ENCODE measurements around the gene SERGEF. TPM values are rescaled to one million over a fixed set of nuclear protein-coding genes. Genes with fewer than 3 reads are reported as not detected.

The SERGEF gene
- total RNA-seq, 4 donors from 2014 or later = 11.8 to 34.7 (median 24.5) TPM

GRCh38 chr11:17774232-17775034 is 238.4 kb downstream of the SERGEF start:
- in situ Hi-C loops (cut with MboI; ENCODE audit: low sequenced_read_pairs in 4 of 4) = no loop called here
- intact Hi-C loops (cut with DNase I; ENCODE audit: low total_unique reads) = no loop called here
- Histone ChIP-seq H3K36me3 (no peaks in the 10 kb centered on the region), H3K27me3 (no peaks in the 10 kb centered on the region), H3K9me3 (no peaks in the 10 kb centered on the region), H3K27ac (no peak overlapping the region), H3K4me3 (no peak overlapping the region), H3K4me1 (no peaks in the 10 kb centered on the region)
- TF ChIP-seq, protein P1, sequence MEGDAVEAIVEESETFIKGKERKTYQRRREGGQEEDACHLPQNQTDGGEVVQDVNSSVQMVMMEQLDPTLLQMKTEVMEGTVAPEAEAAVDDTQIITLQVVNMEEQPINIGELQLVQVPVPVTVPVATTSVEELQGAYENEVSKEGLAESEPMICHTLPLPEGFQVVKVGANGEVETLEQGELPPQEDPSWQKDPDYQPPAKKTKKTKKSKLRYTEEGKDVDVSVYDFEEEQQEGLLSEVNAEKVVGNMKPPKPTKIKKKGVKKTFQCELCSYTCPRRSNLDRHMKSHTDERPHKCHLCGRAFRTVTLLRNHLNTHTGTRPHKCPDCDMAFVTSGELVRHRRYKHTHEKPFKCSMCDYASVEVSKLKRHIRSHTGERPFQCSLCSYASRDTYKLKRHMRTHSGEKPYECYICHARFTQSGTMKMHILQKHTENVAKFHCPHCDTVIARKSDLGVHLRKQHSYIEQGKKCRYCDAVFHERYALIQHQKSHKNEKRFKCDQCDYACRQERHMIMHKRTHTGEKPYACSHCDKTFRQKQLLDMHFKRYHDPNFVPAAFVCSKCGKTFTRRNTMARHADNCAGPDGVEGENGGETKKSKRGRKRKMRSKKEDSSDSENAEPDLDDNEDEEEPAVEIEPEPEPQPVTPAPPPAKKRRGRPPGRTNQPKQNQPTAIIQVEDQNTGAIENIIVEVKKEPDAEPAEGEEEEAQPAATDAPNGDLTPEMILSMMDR (IDR thresholded peaks at IDR 0.05 in 4 of 5, conservative IDR thresholded peaks at IDR 0.05 in 1 of 5) = no peak
- TF ChIP-seq POLR2A (IDR thresholded peaks at IDR 0.05) = no peak
- DNase-seq (no peak), ATAC-seq (no peak)

GRCh38 chr11:17773674-17774073 is 239.2 kb downstream of the SERGEF start:
- H3K4me3 ChIP-seq = no peak overlapping the region
- H3K4me1 ChIP-seq = no peaks in the 10 kb centered on the region
- H3K27ac ChIP-seq = no peak overlapping the region
- ATAC-seq = no peak
- no peaks in the 10 kb centered on the region for H3K9me3 ChIP-seq
- DNase-seq = no peak
- no peak for TF ChIP-seq POLR2A (IDR thresholded peaks at IDR 0.05)
- TF ChIP-seq, protein P1 (IDR thresholded peaks at IDR 0.05 in 4 of 5, conservative IDR thresholded peaks at IDR 0.05 in 1 of 5) = no peak
- in situ Hi-C loops (cut with MboI; ENCODE audit: low sequenced_read_pairs in 4 of 4) = no loop called here
- no peaks in the 10 kb centered on the region for H3K36me3 ChIP-seq
- H3K27me3 ChIP-seq = no peaks in the 10 kb centered on the region
- intact Hi-C loops (cut with DNase I; ENCODE audit: low total_unique reads) = no loop called here

- Histone ChIP-seq H3K36me3 (no peaks in the 10 kb centered on the region), H3K4me3 (no peak overlapping the region), H3K4me1 (no peaks in the 10 kb centered on the region), H3K9me3 (no peaks in the 10 kb centered on the region), H3K27ac (no peak overlapping the region), H3K27me3 (no peaks in the 10 kb centered on the region)
- no peak for DNase-seq
- TF ChIP-seq, protein P1 (IDR thresholded peaks at IDR 0.05 in 4 of 5, conservative IDR thresholded peaks at IDR 0.05 in 1 of 5) = no peak
- no peak for TF ChIP-seq POLR2A (IDR thresholded peaks at IDR 0.05)
- in situ Hi-C loops (cut with MboI; ENCODE audit: low sequenced_read_pairs in 4 of 4) (no loop called here), intact Hi-C loops (cut with DNase I; ENCODE audit: low total_unique reads) (no loop called here)
- ATAC-seq = no peak
Measured at GRCh38 chr11:17772704-17773600, 239.9 kb downstream of the SERGEF start.

DNA sequence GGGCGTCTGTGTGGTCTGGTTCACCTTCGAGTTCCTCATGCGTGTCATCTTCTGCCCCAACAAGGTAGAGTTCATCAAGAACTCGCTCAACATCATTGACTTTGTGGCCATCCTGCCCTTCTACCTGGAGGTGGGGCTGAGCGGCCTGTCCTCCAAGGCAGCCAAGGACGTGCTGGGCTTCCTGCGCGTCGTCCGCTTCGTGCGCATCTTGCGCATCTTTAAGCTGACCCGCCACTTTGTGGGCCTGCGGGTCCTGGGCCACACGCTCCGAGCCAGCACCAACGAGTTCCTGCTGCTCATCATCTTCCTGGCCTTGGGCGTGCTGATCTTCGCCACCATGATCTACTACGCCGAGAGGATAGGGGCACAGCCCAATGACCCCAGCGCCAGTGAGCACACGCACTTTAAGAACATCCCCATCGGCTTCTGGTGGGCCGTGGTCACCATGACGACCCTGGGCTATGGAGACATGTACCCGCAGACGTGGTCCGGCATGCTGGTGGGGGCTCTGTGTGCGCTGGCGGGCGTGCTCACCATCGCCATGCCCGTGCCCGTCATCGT is 240.9 kb downstream of the SERGEF start:
- Histone ChIP-seq H3K27me3 (no peaks in the 10 kb centered on the region), H3K4me1 (no peaks in the 10 kb centered on the region), H3K4me3 (no peak overlapping the region), H3K9me3 (no peaks in the 10 kb centered on the region), H3K27ac (no peak overlapping the region), H3K36me3 (no peaks in the 10 kb centered on the region)
- DNase-seq = no peak
- TF ChIP-seq, protein P1 (IDR thresholded peaks at IDR 0.05 in 4 of 5, conservative IDR thresholded peaks at IDR 0.05 in 1 of 5) = no peak
- TF ChIP-seq POLR2A (IDR thresholded peaks at IDR 0.05) = no peak
- intact Hi-C loops (cut with DNase I; ENCODE audit: low total_unique reads) (loop anchor here (1.0 to 2.0 kb wide), 2 partner anchors 75 to 207 kb away; no protein-coding TSS in a partner anchor), in situ Hi-C loops (cut with MboI; ENCODE audit: low sequenced_read_pairs in 4 of 4) (no loop called here)
- no peak for ATAC-seq
